Measurements from ENCODE around the gene DPP4. TPM values are rescaled to one million over a fixed set of nuclear protein-coding genes. Genes with fewer than 3 reads are reported as not detected.

DPP4 gene
- total RNA-seq, 1 donor from 2014 or later = 1.9 TPM

DNA sequence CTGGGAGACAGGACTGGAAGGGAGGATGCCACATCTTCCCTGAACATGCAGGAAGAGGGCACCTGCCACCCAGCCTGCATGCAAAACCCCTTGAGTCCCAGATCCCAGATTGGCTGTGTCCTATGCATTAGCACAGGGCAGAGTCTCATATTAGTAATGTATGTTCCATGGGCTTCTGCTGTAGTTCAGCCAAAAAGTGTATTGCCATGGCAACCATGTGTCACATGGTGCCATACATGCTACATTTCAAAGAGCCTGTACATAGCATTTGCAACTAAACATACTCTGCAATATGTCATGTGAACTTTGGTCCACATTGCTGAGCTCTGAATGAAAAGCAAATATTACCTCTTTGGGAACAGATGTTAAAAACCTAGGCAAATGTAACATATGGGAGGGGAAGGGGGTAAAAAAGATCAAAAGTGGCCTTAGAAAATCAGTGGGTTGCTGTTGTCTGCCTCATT lies 78.4 kb downstream of the DPP4 start:
- Mint-ChIP-seq H3K4me3 (no peak overlapping the region), H3K27ac (no peak overlapping the region), H3K36me3 (ENCODE audit: low read depth) (no peaks in the 10 kb centered on the region), H3K27me3 (peaks cover 6% of the 10 kb centered on the region), H3K4me1 (peaks cover 9% of the 10 kb centered on the region), H3K9me3 (no peaks in the 10 kb centered on the region)
- DNase-seq (no peak), ATAC-seq (ENCODE audit: low read depth) (no peak)
- TF ChIP-seq, protein P1, sequence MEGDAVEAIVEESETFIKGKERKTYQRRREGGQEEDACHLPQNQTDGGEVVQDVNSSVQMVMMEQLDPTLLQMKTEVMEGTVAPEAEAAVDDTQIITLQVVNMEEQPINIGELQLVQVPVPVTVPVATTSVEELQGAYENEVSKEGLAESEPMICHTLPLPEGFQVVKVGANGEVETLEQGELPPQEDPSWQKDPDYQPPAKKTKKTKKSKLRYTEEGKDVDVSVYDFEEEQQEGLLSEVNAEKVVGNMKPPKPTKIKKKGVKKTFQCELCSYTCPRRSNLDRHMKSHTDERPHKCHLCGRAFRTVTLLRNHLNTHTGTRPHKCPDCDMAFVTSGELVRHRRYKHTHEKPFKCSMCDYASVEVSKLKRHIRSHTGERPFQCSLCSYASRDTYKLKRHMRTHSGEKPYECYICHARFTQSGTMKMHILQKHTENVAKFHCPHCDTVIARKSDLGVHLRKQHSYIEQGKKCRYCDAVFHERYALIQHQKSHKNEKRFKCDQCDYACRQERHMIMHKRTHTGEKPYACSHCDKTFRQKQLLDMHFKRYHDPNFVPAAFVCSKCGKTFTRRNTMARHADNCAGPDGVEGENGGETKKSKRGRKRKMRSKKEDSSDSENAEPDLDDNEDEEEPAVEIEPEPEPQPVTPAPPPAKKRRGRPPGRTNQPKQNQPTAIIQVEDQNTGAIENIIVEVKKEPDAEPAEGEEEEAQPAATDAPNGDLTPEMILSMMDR (IDR thresholded peaks at IDR 0.05) = no peak
- ChIA-PET POLR2A (no interaction called here), CTCF (interaction anchor here (2.0 kb wide), 1 partner anchor 12 kb away, joined by 5 read pairs; no protein-coding TSS in a partner anchor)
- intact Hi-C loops (cut with micrococcal nuclease) = no loop called here

DNA sequence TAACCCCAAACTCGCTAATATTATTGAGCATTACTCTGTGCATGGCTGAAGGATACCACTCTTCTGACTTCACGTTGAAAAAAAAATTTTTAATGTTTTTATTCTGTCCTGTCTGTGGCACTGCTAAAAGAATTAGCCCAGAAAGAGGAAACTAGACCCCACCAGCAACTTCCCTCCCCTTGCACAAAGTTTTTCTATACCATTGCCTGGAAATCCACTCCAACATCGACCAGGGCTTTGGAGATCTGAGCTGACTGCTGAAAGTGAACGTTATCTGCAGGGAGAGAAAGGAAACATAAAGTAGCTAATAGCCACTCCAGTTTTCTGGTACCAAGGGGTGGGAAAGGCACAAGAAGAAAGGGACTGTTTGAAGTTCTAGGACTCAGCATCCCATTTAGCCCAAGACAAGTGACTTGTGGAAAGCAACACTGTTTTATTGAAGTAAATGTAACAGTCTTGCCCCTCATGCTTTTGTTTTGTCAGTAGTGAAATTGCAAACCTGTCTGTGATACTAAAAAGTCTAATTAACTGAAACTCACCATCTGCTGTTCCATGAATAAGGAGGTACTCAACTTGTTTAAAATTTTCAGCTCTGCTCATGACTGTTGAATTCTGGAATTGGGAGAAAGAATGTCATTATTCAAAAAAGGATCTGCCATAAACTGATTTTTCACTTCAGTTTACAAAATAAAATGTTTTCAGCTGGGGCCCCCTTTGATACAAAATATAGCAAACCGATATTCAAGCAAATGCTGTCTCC lies 79.1 kb downstream of the DPP4 start:
- DNase-seq (no peak), ATAC-seq (ENCODE audit: low read depth) (no peak)
- ChIA-PET POLR2A (no interaction called here), CTCF (interaction anchor here (2.0 kb wide), 1 partner anchor 13 kb away, joined by 5 read pairs; no protein-coding TSS in a partner anchor)
- Mint-ChIP-seq H3K27me3 (peaks cover 6% of the 10 kb centered on the region), H3K4me3 (no peak overlapping the region), H3K4me1 (peaks cover 9% of the 10 kb centered on the region), H3K27ac (no peak overlapping the region), H3K36me3 (ENCODE audit: low read depth) (no peaks in the 10 kb centered on the region), H3K9me3 (no peaks in the 10 kb centered on the region)
- TF ChIP-seq, protein P1 (IDR thresholded peaks at IDR 0.05) = no peak
- intact Hi-C loops (cut with micrococcal nuclease) = no loop called here

GRCh38 chr2:161992531-161992930 lies 81.5 kb downstream of the DPP4 start:
- H3K27ac Mint-ChIP-seq = no peak overlapping the region
- CTCF ChIA-PET = interaction anchor here (1.3 kb wide), 1 partner anchor 132 kb away, joined by 3 read pairs; no protein-coding TSS in a partner anchor
- ATAC-seq (ENCODE audit: low read depth) = no peak

GRCh38 chr2:161991991-161992390 lies 82.0 kb downstream of the DPP4 start:
- Mint-ChIP-seq H3K4me3 (no peak overlapping the region), H3K9me3 (no peaks in the 10 kb centered on the region), H3K27ac (no peak overlapping the region), H3K36me3 (ENCODE audit: low read depth) (no peaks in the 10 kb centered on the region), H3K27me3 (peaks cover 6% of the 10 kb centered on the region), H3K4me1 (peaks cover 9% of the 10 kb centered on the region)
- CTCF ChIA-PET = no interaction called here
- TF ChIP-seq, protein P1 (IDR thresholded peaks at IDR 0.05) = no peak
- intact Hi-C loops (cut with micrococcal nuclease) = no loop called here
- ATAC-seq (ENCODE audit: low read depth) (no peak), DNase-seq (no peak)
- POLR2A ChIA-PET = no interaction called here

More at GRCh38 chr2:161992531-161992930, 81.5 kb downstream of the DPP4 start:
- intact Hi-C loops (cut with micrococcal nuclease) = no loop called here
- POLR2A ChIA-PET = no interaction called here
- peaks cover 9% of the 10 kb centered on the region for H3K4me1 Mint-ChIP-seq
- H3K36me3 Mint-ChIP-seq (ENCODE audit: low read depth) = no peaks in the 10 kb centered on the region
- H3K4me3 Mint-ChIP-seq = no peak overlapping the region
- no peaks in the 10 kb centered on the region for H3K9me3 Mint-ChIP-seq
- TF ChIP-seq, protein P1 (IDR thresholded peaks at IDR 0.05) = no peak
- peaks cover 6% of the 10 kb centered on the region for H3K27me3 Mint-ChIP-seq
- no peak for DNase-seq

DNA sequence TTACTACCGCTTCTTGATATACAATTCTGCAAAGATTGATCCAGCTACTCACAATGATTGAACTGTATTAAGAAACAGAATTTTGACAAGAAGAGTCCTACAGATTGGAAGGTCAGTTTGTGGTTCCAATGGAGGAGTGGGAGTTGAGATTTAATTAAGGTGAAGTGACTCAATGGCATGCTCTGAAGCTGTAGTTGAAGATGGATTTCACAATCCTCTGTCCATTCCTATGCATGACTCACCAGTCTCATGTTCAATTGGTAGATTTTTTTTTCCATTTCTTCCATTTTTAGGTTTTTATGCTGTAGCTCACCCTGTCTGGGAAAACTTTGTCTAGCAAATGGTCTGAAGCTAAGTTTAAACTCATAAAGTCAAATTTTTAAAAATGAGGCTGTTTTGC lies 83.3 kb downstream of the DPP4 start:
- Mint-ChIP-seq H3K9me3 (no peaks in the 10 kb centered on the region), H3K4me3 (no peak overlapping the region), H3K36me3 (ENCODE audit: low read depth) (no peaks in the 10 kb centered on the region), H3K27ac (no peak overlapping the region), H3K27me3 (peaks cover 6% of the 10 kb centered on the region), H3K4me1 (peaks cover 9% of the 10 kb centered on the region)
- intact Hi-C loops (cut with micrococcal nuclease) = no loop called here
- no peak for DNase-seq
- TF ChIP-seq, protein P1 (IDR thresholded peaks at IDR 0.05) = no peak
- no peak for ATAC-seq (ENCODE audit: low read depth)
- POLR2A ChIA-PET = no interaction called here
- CTCF ChIA-PET = no interaction called here
